Endodermal cell (in vitro differentiated cells): ENCODE results near the gene FYN. TPM values are rescaled to one million over a fixed set of nuclear protein-coding genes. Genes with fewer than 3 reads are reported as not detected.

ENCODE experiments used
- DNase-seq: peaks from one replicate; pipeline ENCODE4 v3.0.0-alpha.2; 2017
- H3K27ac ChIP-seq: 2 replicates; pipeline ENCODE4 v1.5.1; 2013; ENCODE audit warnings: mild to moderate bottlenecking, low read depth, low read length, moderate library complexity
- H3K27me3 ChIP-seq: 2 replicates; pipeline ENCODE4 v1.6.1; 2013; ENCODE audit warnings: mild to moderate bottlenecking, low read length, moderate library complexity; ENCODE audit not compliant: insufficient read depth, control insufficient read depth, poor library complexity, severe bottlenecking
- H3K36me3 ChIP-seq: 2 replicates; pipeline ENCODE4 v1.7.0; 2013; ENCODE audit warnings: mild to moderate bottlenecking, low read length, moderate library complexity; ENCODE audit not compliant: control insufficient read depth, insufficient read depth
- H3K4me1 ChIP-seq: one replicate; pipeline ENCODE4 v1.7.0; 2013; ENCODE audit warnings: low read length; ENCODE audit not compliant: control insufficient read depth, insufficient read depth
- H3K4me3 ChIP-seq: 2 replicates; pipeline ENCODE4 v1.5.1; 2013; ENCODE audit warnings: mild to moderate bottlenecking, low read length, moderate library complexity
- H3K9ac ChIP-seq: 2 replicates; pipeline ENCODE4 v1.6.1; 2013; ENCODE audit warnings: mild to moderate bottlenecking, low read length, moderate library complexity; ENCODE audit not compliant: poor library complexity, severe bottlenecking; ENCODE audit errors: extremely low read depth
- H3K9me3 ChIP-seq: 2 replicates; pipeline ENCODE4 v1.6.1; 2013; ENCODE audit warnings: mild to moderate bottlenecking, low read length, moderate library complexity; ENCODE audit not compliant: control insufficient read depth
- H3K27ac Mint-ChIP-seq: 2 replicates; pipeline ENCODE4 v1.8.0; 2020; ENCODE audit warnings: mixed read lengths
- H3K27me3 Mint-ChIP-seq: 2 replicates; pipeline ENCODE4 v1.8.0; 2021; ENCODE audit warnings: mild to moderate bottlenecking, mixed read lengths; ENCODE audit not compliant: insufficient read depth
- H3K36me3 Mint-ChIP-seq: 2 replicates; pipeline ENCODE4 v1.8.0; 2020; ENCODE audit warnings: low read depth, mixed read lengths
- H3K4me1 Mint-ChIP-seq: 2 replicates; pipeline ENCODE4 v1.8.0; 2020; ENCODE audit warnings: mixed read lengths
- H3K4me3 Mint-ChIP-seq: 2 replicates; pipeline ENCODE4 v1.8.0; 2020; ENCODE audit warnings: mild to moderate bottlenecking, moderate library complexity, mixed read lengths
- H3K9me3 Mint-ChIP-seq: 2 replicates; pipeline ENCODE4 v1.8.0; 2020; ENCODE audit warnings: mild to moderate bottlenecking, mixed read lengths
- WGBS, 2 experiments: methylation state at CpG; one replicate each; pipeline versions ENCODE4 v1.1.5 to v1.1.7; 2013; ENCODE audit warnings: missing lambda C conversion rate in 2 of 2, mixed read lengths in 1 of 2; ENCODE audit not compliant: insufficient coverage in 1 of 2, insufficient read length in 1 of 2; 5-methylcytosine and 5-hydroxymethylcytosine counted together
- total RNA-seq, 2 donors: library from RNA; stranded (reverse); fragmentation: NEBNext Ultra II Directional in 1 of 2; extraction: Animal tissue kit (Norgen Biotek cat#: 25700) in 1 of 2; gene quantifications; 2 replicates in 1 of 2; 3 replicates in 1 of 2; pipeline ENCODE4 v1.2.1, GENCODE V29; 2021
- TF ChIP-seq, protein P1 (sequence below): fragments of 200-600 bp; sonication (generic); conservative IDR thresholded peaks from 2 replicates; pipeline ENCODE4 v1.5.0; 2021; ENCODE audit warnings: antibody characterized with exemption, mild to moderate bottlenecking

Gene FYN
- total RNA-seq, 2 donors from 2014 or later = 70.0 to 96.4 TPM

DNA sequence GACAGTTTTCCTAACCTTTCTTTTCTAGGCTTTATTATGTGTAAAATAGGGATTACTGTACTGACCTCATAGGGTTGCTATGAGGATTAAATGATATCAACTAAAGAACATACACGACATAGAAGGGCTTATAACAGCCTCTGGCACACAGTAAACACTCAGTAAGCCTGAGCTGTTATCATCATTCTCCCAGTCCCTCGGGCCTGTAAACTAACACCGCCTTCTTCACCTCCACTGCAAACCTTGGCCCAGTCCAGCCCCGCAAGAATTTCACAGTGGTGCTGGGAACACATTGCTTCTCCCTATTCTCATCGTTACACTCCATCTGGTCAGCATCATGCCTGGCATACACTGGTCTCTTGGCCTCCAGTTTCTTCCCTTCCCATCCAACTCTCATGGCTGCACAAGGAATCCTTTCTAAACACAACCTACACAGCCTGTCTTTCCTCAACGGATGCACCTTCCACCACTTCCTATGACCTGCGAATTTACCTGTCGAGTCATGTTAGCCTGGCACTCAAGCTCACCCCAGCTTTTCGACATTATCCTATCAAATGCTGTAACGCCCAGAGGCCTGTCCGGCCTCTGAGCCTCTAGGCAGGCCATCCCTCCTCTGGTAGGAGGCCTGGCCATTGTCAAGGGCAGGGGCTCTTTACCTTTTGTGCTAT lies 92.1 kb downstream of the FYN start:
- Histone ChIP-seq H3K4me1 (peaks cover 11% of the 10 kb centered on the region), H3K36me3 (no peaks in the 10 kb centered on the region), H3K27ac (no peak overlapping the region), H3K9ac (no peak overlapping the region), H3K27me3 (no peaks in the 10 kb centered on the region), H3K9me3 (no peaks in the 10 kb centered on the region), H3K4me3 (no peak overlapping the region)
- Mint-ChIP-seq H3K9me3 (no peaks in the 10 kb centered on the region), H3K4me3 (no peak overlapping the region), H3K27me3 (no peaks in the 10 kb centered on the region), H3K4me1 (peaks cover 54% of the 10 kb centered on the region), H3K27ac (peak overlapping the region; percentile 2), H3K36me3 (peaks cover 2% of the 10 kb centered on the region)
- no peak for DNase-seq
- TF ChIP-seq, protein P1, sequence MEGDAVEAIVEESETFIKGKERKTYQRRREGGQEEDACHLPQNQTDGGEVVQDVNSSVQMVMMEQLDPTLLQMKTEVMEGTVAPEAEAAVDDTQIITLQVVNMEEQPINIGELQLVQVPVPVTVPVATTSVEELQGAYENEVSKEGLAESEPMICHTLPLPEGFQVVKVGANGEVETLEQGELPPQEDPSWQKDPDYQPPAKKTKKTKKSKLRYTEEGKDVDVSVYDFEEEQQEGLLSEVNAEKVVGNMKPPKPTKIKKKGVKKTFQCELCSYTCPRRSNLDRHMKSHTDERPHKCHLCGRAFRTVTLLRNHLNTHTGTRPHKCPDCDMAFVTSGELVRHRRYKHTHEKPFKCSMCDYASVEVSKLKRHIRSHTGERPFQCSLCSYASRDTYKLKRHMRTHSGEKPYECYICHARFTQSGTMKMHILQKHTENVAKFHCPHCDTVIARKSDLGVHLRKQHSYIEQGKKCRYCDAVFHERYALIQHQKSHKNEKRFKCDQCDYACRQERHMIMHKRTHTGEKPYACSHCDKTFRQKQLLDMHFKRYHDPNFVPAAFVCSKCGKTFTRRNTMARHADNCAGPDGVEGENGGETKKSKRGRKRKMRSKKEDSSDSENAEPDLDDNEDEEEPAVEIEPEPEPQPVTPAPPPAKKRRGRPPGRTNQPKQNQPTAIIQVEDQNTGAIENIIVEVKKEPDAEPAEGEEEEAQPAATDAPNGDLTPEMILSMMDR = no peak
- WGBS, 2 experiments = 87 to 94% methylated on average over 9 to 11 of the region's 11 CpGs

DNA sequence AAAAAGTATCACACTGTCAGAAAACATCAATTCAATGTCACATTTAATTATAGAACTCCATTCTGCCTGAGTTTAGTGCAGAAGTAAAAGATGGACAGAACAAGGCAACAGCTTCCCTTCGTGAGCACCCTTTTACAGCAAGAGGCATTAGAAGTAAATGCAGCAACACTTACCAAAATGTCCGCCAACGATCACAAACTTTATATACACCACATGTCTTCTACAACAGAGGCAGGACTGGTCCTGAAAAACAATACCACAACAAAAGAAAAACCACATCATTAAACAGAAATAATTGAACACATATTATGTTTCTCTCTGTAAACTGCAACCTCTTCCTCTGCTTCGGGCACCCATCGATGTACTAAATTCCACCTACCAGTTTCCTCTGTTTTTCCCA lies 92.9 kb downstream of the FYN start:
- H3K27ac ChIP-seq = no peak overlapping the region
- H3K27me3 ChIP-seq = no peaks in the 10 kb centered on the region
- H3K9me3 Mint-ChIP-seq = no peaks in the 10 kb centered on the region
- no peak overlapping the region for H3K27ac Mint-ChIP-seq
- DNase-seq = no peak
- TF ChIP-seq, protein P1 = no peak
- H3K36me3 ChIP-seq = no peaks in the 10 kb centered on the region
- H3K9me3 ChIP-seq = no peaks in the 10 kb centered on the region
- H3K9ac ChIP-seq = no peak overlapping the region
- no peaks in the 10 kb centered on the region for H3K27me3 Mint-ChIP-seq
- no peak overlapping the region for H3K4me3 Mint-ChIP-seq
- H3K4me1 ChIP-seq = peaks cover 19% of the 10 kb centered on the region
- H3K4me3 ChIP-seq = no peak overlapping the region
- peaks cover 61% of the 10 kb centered on the region for H3K4me1 Mint-ChIP-seq
- 97 to 100% methylated on average over 3 to 5 of the region's 5 CpGs for WGBS, 2 experiments
- H3K36me3 Mint-ChIP-seq = no peaks in the 10 kb centered on the region

- H3K9ac ChIP-seq = no peak overlapping the region
- TF ChIP-seq, protein P1 = no peak
- Mint-ChIP-seq H3K4me1 (peaks cover 60% of the 10 kb centered on the region), H3K36me3 (no peaks in the 10 kb centered on the region), H3K27me3 (no peaks in the 10 kb centered on the region), H3K27ac (no peak overlapping the region), H3K9me3 (no peaks in the 10 kb centered on the region), H3K4me3 (no peak overlapping the region)
- no peak for DNase-seq
- H3K4me3 ChIP-seq = no peak overlapping the region
- no peaks in the 10 kb centered on the region for H3K9me3 ChIP-seq
- H3K27ac ChIP-seq = no peak overlapping the region
- 95 to 100% methylated on average over 2 of the region's 2 CpGs for WGBS, 2 experiments
- H3K4me1 ChIP-seq = peaks cover 24% of the 10 kb centered on the region
- no peaks in the 10 kb centered on the region for H3K27me3 ChIP-seq
- H3K36me3 ChIP-seq = no peaks in the 10 kb centered on the region
Measured at GRCh38 chr6:111779660-111780059, 93.6 kb downstream of the FYN start.
